GM20000 (cell line): ENCODE results near the gene C16orf74.

Experiments
- DNase-seq: peaks from one replicate; pipeline ENCODE4 v3.0.0; 2012; ENCODE audit warnings: low spot score
- CTCF ChIP-seq: IDR thresholded peaks from 2 replicates; pipeline ENCODE4 v1.5.1; 2012; ENCODE audit warnings: mild to moderate bottlenecking, control low read depth; ENCODE audit errors: extremely low read depth, missing control alignments

The C16orf74 gene

GRCh38 chr16:85699628-85700027, 51.3 kb downstream of the C16orf74 start:
- no peak for TF ChIP-seq CTCF
- DNase-seq: no peak

GRCh38 chr16:85698935-85699558, 51.8 kb downstream of the C16orf74 start:
- DNase-seq: no peak
- no peak for TF ChIP-seq CTCF

GRCh38 chr16:85698459-85698891, 52.4 kb downstream of the C16orf74 start:
- no peak for DNase-seq

GRCh38 chr16:85697431-85697830, 53.5 kb downstream of the C16orf74 start:
- TF ChIP-seq CTCF: no peak
- no peak for DNase-seq

More at GRCh38 chr16:85698459-85698891, 52.4 kb downstream of the C16orf74 start:
- no peak for TF ChIP-seq CTCF

GRCh38 chr16:85696781-85697180, 54.1 kb downstream of the C16orf74 start:
- DNase-seq: no peak
- TF ChIP-seq CTCF: no peak

GRCh38 chr16:85695196-85696128, 55.4 kb downstream of the C16orf74 start:
- DNase-seq: no peak
- no peak for TF ChIP-seq CTCF

GRCh38 chr16:85690469-85691064, 60.3 kb downstream of the C16orf74 start:
- TF ChIP-seq CTCF: no peak
- no peak for DNase-seq
